Measurements from ENCODE around the gene SCP2D1. TPM values are rescaled to one million over a fixed set of nuclear protein-coding genes. Genes with fewer than 3 reads are reported as not detected.

Gene SCP2D1
- total RNA-seq (not detected in 2 replicates), polyA plus RNA-seq (not detected in 2 replicates), polyA minus RNA-seq (ENCODE audit: low replicate concordance) (not detected in 2 replicates)
- polyA plus RNA-seq (2012) = not detected in 2 replicates

DNA sequence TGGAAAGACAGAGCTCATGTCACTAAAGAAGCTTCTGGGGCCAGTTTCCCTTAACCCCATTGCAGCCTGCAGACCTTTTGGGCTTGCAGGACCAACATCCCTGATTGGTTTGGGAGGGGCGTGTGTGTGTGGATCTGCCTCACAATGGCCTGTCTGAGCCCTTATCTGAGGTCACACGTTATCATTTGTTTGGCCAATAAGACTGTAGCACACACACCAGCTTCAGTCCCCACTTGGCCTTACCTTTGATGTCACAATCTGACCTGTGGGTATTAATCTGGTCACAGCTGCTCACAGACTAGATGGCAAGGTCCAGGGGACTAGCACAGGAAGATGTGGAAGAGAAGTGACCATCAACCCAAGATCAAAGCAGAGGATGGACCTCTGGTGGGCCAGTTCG is at the start of gene SCP2D1:
Gene SCP2D1 (plus strand): TSS at position 301 of the 400 bp plus-strand sequence. CDS start 33 bp downstream, at position 334.
- Histone ChIP-seq H2AFZ (ENCODE audit: low read length) (no peak within 1 kb of the TSS), H3K27ac (ENCODE audit: insufficient read depth, low read length) (no peak within 1 kb of the TSS)

DNA sequence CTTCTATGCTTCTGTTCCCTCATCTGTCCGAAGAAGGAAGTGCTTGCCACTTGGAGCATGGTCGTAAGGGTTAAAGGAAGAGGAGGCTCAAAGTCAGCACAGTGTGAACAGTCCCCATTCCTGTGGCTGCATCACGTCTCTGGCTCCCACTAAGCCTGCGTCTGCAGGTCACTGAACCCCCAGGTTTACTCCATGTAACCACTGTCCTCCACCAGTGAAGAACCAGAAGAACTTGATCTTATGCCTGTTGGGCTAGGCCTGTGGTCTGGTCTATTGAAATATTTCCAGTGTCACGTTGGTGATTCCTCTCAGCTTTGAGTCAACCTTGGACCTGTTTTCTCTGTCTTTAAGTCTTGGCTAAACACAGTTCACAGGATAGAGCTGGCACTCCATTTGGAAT is 45.9 kb upstream of the SCP2D1 start:
- H3K79me2 ChIP-seq (ENCODE audit: control insufficient read depth, insufficient read depth, low read length) = no peaks in the 10 kb centered on the region
- no peaks in the 10 kb centered on the region for H3K27me3 ChIP-seq (ENCODE audit: control insufficient read depth, insufficient read depth, low read length)
- H4K20me1 ChIP-seq (ENCODE audit: control insufficient read depth, extremely low read depth, insufficient read depth, low read length) = no peaks in the 10 kb centered on the region
- H3K9ac ChIP-seq (ENCODE audit: insufficient read depth, low read length) = no peak overlapping the region
- H3K36me3 ChIP-seq (ENCODE audit: control insufficient read depth, insufficient read depth, low read length) = no peaks in the 10 kb centered on the region
- no peak overlapping the region for H3K4me2 ChIP-seq (ENCODE audit: extremely low read depth, insufficient read depth, low read length)
- TF ChIP-seq, protein P1, sequence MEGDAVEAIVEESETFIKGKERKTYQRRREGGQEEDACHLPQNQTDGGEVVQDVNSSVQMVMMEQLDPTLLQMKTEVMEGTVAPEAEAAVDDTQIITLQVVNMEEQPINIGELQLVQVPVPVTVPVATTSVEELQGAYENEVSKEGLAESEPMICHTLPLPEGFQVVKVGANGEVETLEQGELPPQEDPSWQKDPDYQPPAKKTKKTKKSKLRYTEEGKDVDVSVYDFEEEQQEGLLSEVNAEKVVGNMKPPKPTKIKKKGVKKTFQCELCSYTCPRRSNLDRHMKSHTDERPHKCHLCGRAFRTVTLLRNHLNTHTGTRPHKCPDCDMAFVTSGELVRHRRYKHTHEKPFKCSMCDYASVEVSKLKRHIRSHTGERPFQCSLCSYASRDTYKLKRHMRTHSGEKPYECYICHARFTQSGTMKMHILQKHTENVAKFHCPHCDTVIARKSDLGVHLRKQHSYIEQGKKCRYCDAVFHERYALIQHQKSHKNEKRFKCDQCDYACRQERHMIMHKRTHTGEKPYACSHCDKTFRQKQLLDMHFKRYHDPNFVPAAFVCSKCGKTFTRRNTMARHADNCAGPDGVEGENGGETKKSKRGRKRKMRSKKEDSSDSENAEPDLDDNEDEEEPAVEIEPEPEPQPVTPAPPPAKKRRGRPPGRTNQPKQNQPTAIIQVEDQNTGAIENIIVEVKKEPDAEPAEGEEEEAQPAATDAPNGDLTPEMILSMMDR (conservative IDR thresholded peaks at IDR 0.05 in 1 of 2, IDR thresholded peaks at IDR 0.05 in 1 of 2; ENCODE audit: low read depth in 1 of 2, low read length in 2 of 2) = no peak
- no peak for TF ChIP-seq EZH2 (IDR thresholded peaks at IDR 0.05; ENCODE audit: low read length, missing control alignments)
- no peak overlapping the region for H3K4me3 ChIP-seq (replicated peaks in 1 of 4; ENCODE audit: control extremely low read depth in 1 of 4, insufficient read depth in 1 of 4, low read depth in 3 of 4, low read length in 4 of 4)
- H2AFZ ChIP-seq (ENCODE audit: low read length) = no peak overlapping the region
- no peak overlapping the region for H3K27ac ChIP-seq (ENCODE audit: insufficient read depth, low read length)
- no peak for DNase-seq (ENCODE audit: low read depth in 2 of 2)
- H3K4me1 ChIP-seq (ENCODE audit: control insufficient read depth, extremely low read depth, insufficient read depth, low read length) = no peaks in the 10 kb centered on the region
- no peaks in the 10 kb centered on the region for H3K9me3 ChIP-seq (ENCODE audit: control insufficient read depth, insufficient read depth, low read depth, low read length)

More for the DNA sequence above, at the start of gene SCP2D1:
- no peaks in the 10 kb centered on the region for H4K20me1 ChIP-seq (ENCODE audit: control insufficient read depth, extremely low read depth, insufficient read depth, low read length)
- no peaks in the 10 kb centered on the region for H3K9me3 ChIP-seq (ENCODE audit: control insufficient read depth, insufficient read depth, low read depth, low read length)
- H3K36me3 ChIP-seq (ENCODE audit: control insufficient read depth, insufficient read depth, low read length) = no peaks in the 10 kb centered on the region
- no peaks in the 10 kb centered on the region for H3K4me1 ChIP-seq (ENCODE audit: control insufficient read depth, extremely low read depth, insufficient read depth, low read length)
- no peak for DNase-seq (ENCODE audit: low read depth in 2 of 2)
- no peak within 1 kb of the TSS for H3K9ac ChIP-seq (ENCODE audit: insufficient read depth, low read length)
- H3K79me2 ChIP-seq (ENCODE audit: control insufficient read depth, insufficient read depth, low read length) = no peaks in the 10 kb centered on the region
- TF ChIP-seq EZH2 (IDR thresholded peaks at IDR 0.05; ENCODE audit: low read length, missing control alignments) = no peak
- TF ChIP-seq, protein P1 (conservative IDR thresholded peaks at IDR 0.05 in 1 of 2, IDR thresholded peaks at IDR 0.05 in 1 of 2; ENCODE audit: low read depth in 1 of 2, low read length in 2 of 2) = no peak
- H3K4me2 ChIP-seq (ENCODE audit: extremely low read depth, insufficient read depth, low read length) = no peak within 1 kb of the TSS
- H3K4me3 ChIP-seq (replicated peaks in 1 of 4; ENCODE audit: control extremely low read depth in 1 of 4, insufficient read depth in 1 of 4, low read depth in 3 of 4, low read length in 4 of 4) = no peak within 1 kb of the TSS
- no peaks in the 10 kb centered on the region for H3K27me3 ChIP-seq (ENCODE audit: control insufficient read depth, insufficient read depth, low read length)

DNA sequence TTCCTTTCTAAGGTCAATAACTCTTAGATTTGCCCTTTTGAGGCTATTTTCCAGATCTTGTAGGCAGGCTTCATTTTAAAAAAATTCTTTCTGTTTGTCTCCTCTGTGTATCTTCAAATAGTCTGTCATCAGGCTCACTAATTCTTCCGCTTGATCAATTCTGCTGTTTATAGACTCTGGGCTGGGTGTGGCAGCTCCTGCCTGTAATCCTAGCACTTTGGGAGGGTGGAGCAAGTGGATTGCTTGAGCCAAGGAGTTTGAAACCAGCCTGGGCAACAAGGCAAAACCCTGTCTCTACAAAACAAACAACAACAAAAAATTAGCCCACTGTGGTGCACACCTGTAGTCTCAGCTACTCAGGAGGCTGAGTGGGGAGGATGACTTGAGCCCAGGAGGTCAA is 40.0 kb upstream of the SCP2D1 start:
- H4K20me1 ChIP-seq (ENCODE audit: control insufficient read depth, extremely low read depth, insufficient read depth, low read length) = no peaks in the 10 kb centered on the region
- TF ChIP-seq, protein P1 (conservative IDR thresholded peaks at IDR 0.05 in 1 of 2, IDR thresholded peaks at IDR 0.05 in 1 of 2; ENCODE audit: low read depth in 1 of 2, low read length in 2 of 2) = no peak
- TF ChIP-seq EZH2 (IDR thresholded peaks at IDR 0.05; ENCODE audit: low read length, missing control alignments) = no peak
- DNase-seq (ENCODE audit: low read depth in 2 of 2) = no peak
- no peaks in the 10 kb centered on the region for H3K4me1 ChIP-seq (ENCODE audit: control insufficient read depth, extremely low read depth, insufficient read depth, low read length)
- H3K4me2 ChIP-seq (ENCODE audit: extremely low read depth, insufficient read depth, low read length) = no peak overlapping the region
- H2AFZ ChIP-seq (ENCODE audit: low read length) = no peak overlapping the region
- H3K79me2 ChIP-seq (ENCODE audit: control insufficient read depth, insufficient read depth, low read length) = no peaks in the 10 kb centered on the region
- H3K9ac ChIP-seq (ENCODE audit: insufficient read depth, low read length) = no peak overlapping the region
- no peak overlapping the region for H3K4me3 ChIP-seq (replicated peaks in 1 of 4; ENCODE audit: control extremely low read depth in 1 of 4, insufficient read depth in 1 of 4, low read depth in 3 of 4, low read length in 4 of 4)
- no peaks in the 10 kb centered on the region for H3K9me3 ChIP-seq (ENCODE audit: control insufficient read depth, insufficient read depth, low read depth, low read length)
- no peaks in the 10 kb centered on the region for H3K36me3 ChIP-seq (ENCODE audit: control insufficient read depth, insufficient read depth, low read length)
- no peak overlapping the region for H3K27ac ChIP-seq (ENCODE audit: insufficient read depth, low read length)
- H3K27me3 ChIP-seq (ENCODE audit: control insufficient read depth, insufficient read depth, low read length) = no peaks in the 10 kb centered on the region

Data from fibroblast of lung (primary cell).